MG63 (cell line): Measurements from ENCODE around the gene RRP1. TPM values are rescaled to one million over a fixed set of nuclear protein-coding genes. Genes with fewer than 3 reads are reported as not detected.

Experiments used
- DNase-seq: peaks from one replicate; pipeline ENCODE4 v3.0.0-alpha.2; 2020
- H3K27me3 ChIP-seq: fragments of 250-450 bp; sonication (Bioruptor Pico); 2 replicates; pipeline ENCODE4 v1.5.1; 2020; ENCODE audit warnings: mild to moderate bottlenecking, moderate library complexity
- H3K36me3 ChIP-seq: fragments of 250-450 bp; sonication (Bioruptor Pico); 2 replicates; pipeline ENCODE4 v1.5.1; 2020; ENCODE audit warnings: mild to moderate bottlenecking, moderate library complexity
- H3K4me3 ChIP-seq: fragments of 250-450 bp; sonication (Bioruptor Pico); 2 replicates; pipeline ENCODE4 v1.5.1; 2020; ENCODE audit warnings: mild to moderate bottlenecking, moderate library complexity
- H3K9me3 ChIP-seq: fragments of 250-450 bp; sonication (Bioruptor Pico); 2 replicates; pipeline ENCODE4 v1.5.1; 2020; ENCODE audit warnings: mild to moderate bottlenecking, moderate library complexity
- total RNA-seq: library from RNA; depleted of rRNA; stranded (reverse); fragments of >200 nt; shearing (Covaris generic); gene quantifications from 2 replicates; pipeline ENCODE4 v1.2.3, GENCODE V29; 2014; ENCODE audit warnings: low replicate concordance; rRNA removed

The RRP1 gene
- 72.4 and 109 TPM in 2 replicates for total RNA-seq

DNA sequence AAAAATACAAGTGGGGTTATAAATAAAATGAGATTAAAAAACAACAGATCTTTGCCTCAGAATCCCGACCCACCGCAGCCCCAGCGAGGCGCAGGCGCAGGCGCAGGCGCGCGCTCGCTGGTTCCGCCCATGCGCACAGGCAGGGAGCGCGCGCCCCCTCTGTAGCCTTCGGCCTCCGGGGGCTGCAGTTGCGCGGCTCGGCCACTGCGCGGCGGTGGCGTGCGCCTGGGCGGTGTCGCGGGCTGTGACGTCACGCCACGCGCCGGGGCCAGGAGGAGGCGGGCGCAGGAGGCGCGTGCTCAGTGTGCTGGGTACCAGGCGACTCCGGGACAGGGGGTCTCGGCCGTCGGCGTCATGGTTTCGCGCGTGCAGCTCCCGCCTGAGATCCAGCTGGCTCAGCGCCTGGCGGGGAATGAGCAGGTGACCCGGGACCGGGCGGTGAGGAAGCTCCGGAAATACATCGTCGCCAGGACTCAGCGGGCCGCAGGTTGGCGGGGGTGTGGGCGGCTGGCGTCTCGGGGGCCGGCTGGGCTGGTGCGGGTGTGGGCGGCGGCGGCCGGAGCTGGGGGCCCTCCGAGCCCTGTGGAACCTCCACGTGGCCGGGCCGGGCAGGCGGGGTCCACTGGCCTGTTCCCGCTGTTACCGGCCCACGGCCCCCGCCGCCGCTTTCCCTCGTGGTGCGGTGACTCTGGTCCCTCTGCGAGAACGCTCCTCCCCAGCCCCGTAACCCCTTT is at the start of gene RRP1:
RRP1 (plus strand) TSS at position 302 of the 734 bp plus-strand sequence; CDS start at position 355, 53 bp downstream.
- Histone ChIP-seq H3K27me3 (no peaks in the 10 kb centered on the region), H3K36me3 (peaks cover 42% of the 10 kb centered on the region), H3K9me3 (no peaks in the 10 kb centered on the region), H3K4me3 (peak within 1 kb of the TSS; percentile 93)
- peak; percentile 86 for DNase-seq

- peak; percentile 44 for DNase-seq
These were observed 49.5 kb upstream of the RRP1 start for GRCh38 chr21:43739621-43740435.

DNA sequence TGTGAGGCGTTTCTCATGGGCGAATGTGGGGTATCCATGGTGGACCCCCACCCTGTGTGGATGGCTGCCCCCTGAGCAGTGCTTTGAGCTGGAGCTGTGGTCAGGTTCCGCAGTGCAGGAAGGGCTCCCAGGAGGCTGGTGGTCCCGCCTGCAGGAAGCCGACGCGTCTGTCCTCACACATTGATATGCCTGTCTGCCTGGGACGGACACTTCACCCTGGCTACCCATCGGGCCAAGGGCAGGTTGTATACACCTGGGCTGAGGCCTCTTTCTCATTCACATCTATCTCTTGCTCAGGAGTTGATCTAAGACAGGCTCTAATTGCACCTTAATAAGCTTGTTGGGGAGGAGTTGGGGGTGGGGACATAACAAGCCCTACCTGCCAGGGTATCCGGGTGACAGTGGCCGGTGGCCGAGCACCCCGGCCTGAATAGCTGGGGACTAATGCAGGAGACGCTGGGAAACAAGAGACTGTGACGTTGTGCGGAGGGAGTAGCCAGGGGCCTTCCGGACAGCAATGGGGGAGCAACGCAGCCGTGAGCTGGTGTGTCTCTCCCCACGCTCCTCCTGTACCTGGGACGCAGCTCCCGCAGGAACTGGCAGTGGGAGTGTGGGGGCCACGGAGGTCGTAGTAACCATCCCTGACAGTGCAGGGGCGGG is 48.8 kb upstream of the RRP1 start:
- H3K4me3 ChIP-seq = no peak overlapping the region
- H3K9me3 ChIP-seq = no peaks in the 10 kb centered on the region
- H3K27me3 ChIP-seq = no peaks in the 10 kb centered on the region
- H3K36me3 ChIP-seq = peaks cover 46% of the 10 kb centered on the region
- DNase-seq = peak; percentile 28

More at GRCh38 chr21:43739621-43740435, 49.5 kb upstream of the RRP1 start:
- H3K9me3 ChIP-seq = no peaks in the 10 kb centered on the region
- peaks cover 45% of the 10 kb centered on the region for H3K36me3 ChIP-seq
- H3K4me3 ChIP-seq = no peak overlapping the region
- H3K27me3 ChIP-seq = no peaks in the 10 kb centered on the region

GRCh38 chr21:43741423-43742096 is 47.8 kb upstream of the RRP1 start:
- peaks cover 51% of the 10 kb centered on the region for H3K36me3 ChIP-seq
- no peak overlapping the region for H3K4me3 ChIP-seq
- H3K9me3 ChIP-seq = no peaks in the 10 kb centered on the region
- no peak for DNase-seq
- H3K27me3 ChIP-seq = no peaks in the 10 kb centered on the region

GRCh38 chr21:43743947-43744346 is 45.4 kb upstream of the RRP1 start:
- peaks cover 60% of the 10 kb centered on the region for H3K36me3 ChIP-seq
- H3K4me3 ChIP-seq = no peak overlapping the region
- no peak for DNase-seq
- no peaks in the 10 kb centered on the region for H3K27me3 ChIP-seq
- no peaks in the 10 kb centered on the region for H3K9me3 ChIP-seq

- H3K36me3 ChIP-seq = peaks cover 68% of the 10 kb centered on the region
- DNase-seq = no peak
- no peak overlapping the region for H3K4me3 ChIP-seq
- no peaks in the 10 kb centered on the region for H3K9me3 ChIP-seq
- no peaks in the 10 kb centered on the region for H3K27me3 ChIP-seq
These were observed 44.7 kb upstream of the RRP1 start for GRCh38 chr21:43744725-43745124.

GRCh38 chr21:43745772-43746517 is 43.4 kb upstream of the RRP1 start:
- no peak overlapping the region for H3K4me3 ChIP-seq
- peaks cover 71% of the 10 kb centered on the region for H3K36me3 ChIP-seq
- DNase-seq = no peak
- no peaks in the 10 kb centered on the region for H3K9me3 ChIP-seq
- H3K27me3 ChIP-seq = no peaks in the 10 kb centered on the region

DNA sequence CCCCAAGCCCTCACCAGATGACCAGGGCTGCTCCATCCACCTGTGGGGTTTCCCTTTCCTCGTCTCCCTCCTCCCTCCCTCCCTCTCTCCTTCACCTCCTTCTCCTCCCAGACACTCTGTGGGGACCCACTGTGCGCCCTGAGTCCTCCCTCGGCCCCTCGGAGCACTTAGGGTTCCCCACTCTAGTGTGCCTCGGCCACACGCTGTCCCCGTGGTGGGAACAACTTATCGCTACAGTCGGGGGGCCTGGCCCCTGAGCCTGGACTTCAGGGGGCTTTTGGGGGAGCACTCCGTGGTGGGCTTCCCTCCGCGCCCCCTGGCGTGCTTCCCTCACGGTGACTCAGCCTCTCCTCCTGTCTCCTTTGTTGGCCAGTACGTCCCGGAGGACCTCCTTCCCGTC is 40.8 kb upstream of the RRP1 start:
- Histone ChIP-seq H3K36me3 (peaks cover 86% of the 10 kb centered on the region), H3K9me3 (no peaks in the 10 kb centered on the region), H3K27me3 (no peaks in the 10 kb centered on the region), H3K4me3 (no peak overlapping the region)
- no peak for DNase-seq

DNA sequence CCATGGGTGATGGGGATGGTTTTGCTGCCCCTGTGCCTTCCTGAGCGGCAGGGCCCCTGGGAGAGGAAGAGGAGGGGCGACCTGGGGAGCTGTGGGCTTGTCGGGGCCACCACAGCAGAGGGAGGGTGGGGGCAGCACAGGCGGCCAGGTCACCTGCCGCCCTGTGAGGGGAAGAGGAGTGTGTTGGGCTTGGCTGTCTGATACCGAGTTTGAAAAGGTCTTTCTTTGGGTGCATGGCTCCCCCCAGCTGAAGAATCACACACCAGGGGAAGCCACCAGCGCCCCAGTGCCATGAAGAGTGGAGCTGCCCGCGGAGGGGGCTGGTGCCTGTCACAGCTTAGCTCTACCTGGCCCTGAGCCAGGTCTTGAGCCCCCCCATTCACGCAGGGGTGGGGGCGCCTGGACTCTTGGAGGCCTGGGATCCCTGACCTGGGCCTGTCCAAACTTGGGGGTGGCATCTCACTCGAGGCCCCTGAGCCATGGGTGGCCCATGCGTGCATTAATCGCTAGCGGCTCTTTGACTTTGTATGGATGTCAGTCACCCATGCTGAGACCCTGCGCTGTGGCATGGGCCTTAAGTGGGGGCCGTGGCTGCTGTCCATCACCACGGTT is 39.6 kb upstream of the RRP1 start:
- Histone ChIP-seq H3K36me3 (peaks cover 91% of the 10 kb centered on the region), H3K4me3 (no peak overlapping the region), H3K9me3 (no peaks in the 10 kb centered on the region), H3K27me3 (no peaks in the 10 kb centered on the region)
- no peak for DNase-seq

- no peak for DNase-seq
- Histone ChIP-seq H3K4me3 (no peak overlapping the region), H3K36me3 (peaks cover 90% of the 10 kb centered on the region), H3K27me3 (no peaks in the 10 kb centered on the region), H3K9me3 (no peaks in the 10 kb centered on the region)
These were observed 38.9 kb upstream of the RRP1 start for GRCh38 chr21:43750339-43751033.

DNA sequence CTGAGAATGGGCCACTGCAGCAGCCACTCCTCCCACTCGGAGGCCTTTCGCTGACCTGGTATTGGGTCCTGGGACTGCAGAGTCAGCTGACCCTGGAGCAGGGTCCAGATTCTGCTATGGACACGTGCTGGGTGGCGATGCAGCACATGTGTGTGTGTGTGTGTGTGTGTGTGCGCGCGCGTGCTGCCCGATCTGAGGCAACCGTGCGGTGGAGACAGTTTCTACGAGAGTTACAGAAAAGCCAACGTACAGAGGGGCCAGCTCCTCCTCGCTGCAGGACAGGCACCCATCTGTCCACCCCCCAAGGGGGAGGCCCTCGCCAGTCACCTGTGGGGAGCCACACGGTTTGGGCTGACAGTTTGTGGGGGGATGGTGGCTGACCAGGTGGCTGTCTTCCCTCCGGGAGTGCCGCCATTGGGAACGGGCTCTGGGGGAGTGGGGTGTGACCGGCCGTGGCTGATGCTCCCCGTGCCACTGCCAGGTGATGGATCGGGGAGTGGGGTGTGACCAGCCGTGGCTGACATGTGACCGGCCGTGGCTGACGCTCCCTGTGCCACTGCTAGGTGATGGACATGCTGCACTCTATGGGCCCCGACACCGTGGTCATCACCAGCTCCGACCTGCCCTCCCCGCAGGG is 37.3 kb upstream of the RRP1 start:
- Histone ChIP-seq H3K4me3 (no peak overlapping the region), H3K36me3 (peaks cover 89% of the 10 kb centered on the region), H3K9me3 (no peaks in the 10 kb centered on the region), H3K27me3 (no peaks in the 10 kb centered on the region)
- no peak for DNase-seq

DNA sequence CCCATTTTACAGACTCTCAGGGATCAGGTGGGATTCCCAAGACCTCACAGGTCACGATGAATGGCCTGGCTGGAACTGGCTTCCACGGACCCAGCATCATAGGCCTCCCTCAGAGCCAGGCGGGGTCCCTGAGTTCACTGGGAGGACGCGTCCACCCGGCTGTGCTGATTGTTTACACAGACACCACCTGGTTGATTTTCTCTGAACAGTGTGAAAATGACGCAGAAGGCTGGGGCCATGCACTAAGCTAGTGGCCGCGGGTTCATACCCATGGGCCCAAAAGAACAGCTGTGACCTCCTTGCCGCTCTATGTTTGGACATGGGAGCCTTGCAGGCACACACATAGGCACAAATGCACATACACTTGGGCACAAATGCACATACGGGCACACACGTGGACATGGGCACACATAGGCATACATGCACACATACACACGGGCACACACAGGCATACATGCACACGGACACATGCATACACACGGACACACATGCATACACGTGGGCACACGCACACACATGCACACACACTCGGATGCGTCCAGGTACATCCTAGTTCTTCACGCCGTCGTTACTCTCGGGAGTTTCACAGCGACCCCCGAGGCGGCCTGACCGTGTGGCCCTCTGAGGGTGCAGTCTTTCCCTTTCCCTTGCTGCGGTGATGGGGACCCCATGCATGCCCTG is 36.5 kb upstream of the RRP1 start:
- no peaks in the 10 kb centered on the region for H3K27me3 ChIP-seq
- H3K9me3 ChIP-seq = no peaks in the 10 kb centered on the region
- H3K4me3 ChIP-seq = no peak overlapping the region
- H3K36me3 ChIP-seq = peaks cover 84% of the 10 kb centered on the region
- no peak for DNase-seq

DNA sequence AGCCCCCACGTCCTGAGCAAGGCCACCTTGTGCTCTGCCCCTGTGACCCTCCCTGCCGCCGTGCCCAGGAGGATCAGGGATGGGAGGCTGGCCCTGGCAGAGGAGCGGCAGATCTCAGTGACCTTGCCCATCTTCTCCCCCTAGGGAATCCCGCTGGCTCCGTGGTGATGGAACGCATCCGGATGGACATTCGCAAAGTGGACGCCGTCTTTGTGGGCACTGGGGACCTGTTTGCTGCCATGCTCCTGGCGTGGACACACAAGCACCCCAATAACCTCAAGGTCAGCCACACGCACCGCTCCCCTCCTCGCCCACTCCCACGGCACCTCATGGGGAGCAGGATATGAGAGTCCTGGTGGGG is 36.0 kb upstream of the RRP1 start:
- peaks cover 88% of the 10 kb centered on the region for H3K36me3 ChIP-seq
- H3K4me3 ChIP-seq = no peak overlapping the region
- H3K9me3 ChIP-seq = no peaks in the 10 kb centered on the region
- no peak for DNase-seq
- H3K27me3 ChIP-seq = no peaks in the 10 kb centered on the region

DNA sequence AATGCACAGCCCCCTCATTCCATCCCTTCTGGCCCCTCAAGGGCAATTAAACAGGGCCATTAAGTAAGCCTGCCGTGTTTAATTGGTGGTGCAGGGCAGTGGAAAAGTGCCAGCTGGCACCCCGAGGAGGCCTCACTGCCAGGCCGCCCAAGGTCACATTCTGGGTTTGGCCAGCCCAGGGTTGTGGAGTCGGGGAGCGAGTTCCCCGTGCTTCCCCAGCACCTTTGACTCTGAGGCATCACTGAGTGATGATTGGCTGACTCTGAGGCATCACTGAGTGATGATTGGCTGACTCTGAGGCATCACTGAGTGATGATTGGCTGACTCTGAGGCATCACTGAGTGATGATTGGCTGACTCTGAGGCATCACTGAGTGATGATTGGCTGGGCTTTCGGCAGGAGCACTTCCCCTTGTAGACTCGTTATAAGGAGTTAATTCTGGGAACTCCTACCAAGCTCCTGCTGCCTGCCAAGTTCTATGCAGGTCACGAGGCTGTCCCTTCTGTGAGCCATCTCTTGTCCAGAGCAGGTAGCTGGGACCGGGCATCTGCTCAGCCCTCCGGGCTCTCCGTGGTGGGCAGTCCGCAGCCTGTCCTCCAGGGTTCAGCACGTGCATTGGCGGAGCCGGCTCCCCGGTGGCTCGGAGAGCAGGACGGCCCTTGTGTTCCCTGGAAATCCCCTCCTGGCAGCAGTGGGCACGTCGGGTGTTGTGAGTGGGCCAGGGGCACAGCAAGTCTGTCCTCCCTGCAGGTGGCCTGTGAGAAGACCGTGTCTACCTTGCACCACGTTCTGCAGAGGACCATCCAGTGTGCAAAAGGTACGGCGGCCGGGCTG is 34.2 kb upstream of the RRP1 start:
- DNase-seq = no peak
- Histone ChIP-seq H3K36me3 (peaks cover 82% of the 10 kb centered on the region), H3K9me3 (no peaks in the 10 kb centered on the region), H3K27me3 (no peaks in the 10 kb centered on the region), H3K4me3 (no peak overlapping the region)
